Stimulated activated CD4-positive, alpha-beta T cell treated with anti-CD3 and anti-CD28 coated beads, Interleukin-1b, Interleukin-23, amount 100 ng/mL, for 1 hour (primary cell): ENCODE data around the gene NAV2.

ENCODE experiments used
- DNase-seq, 2 donors: peaks; one replicate each; pipeline ENCODE4 v3.0.0-alpha.2; 2020; ENCODE audit warnings: low read depth in 2 of 2

NAV2 gene

DNA sequence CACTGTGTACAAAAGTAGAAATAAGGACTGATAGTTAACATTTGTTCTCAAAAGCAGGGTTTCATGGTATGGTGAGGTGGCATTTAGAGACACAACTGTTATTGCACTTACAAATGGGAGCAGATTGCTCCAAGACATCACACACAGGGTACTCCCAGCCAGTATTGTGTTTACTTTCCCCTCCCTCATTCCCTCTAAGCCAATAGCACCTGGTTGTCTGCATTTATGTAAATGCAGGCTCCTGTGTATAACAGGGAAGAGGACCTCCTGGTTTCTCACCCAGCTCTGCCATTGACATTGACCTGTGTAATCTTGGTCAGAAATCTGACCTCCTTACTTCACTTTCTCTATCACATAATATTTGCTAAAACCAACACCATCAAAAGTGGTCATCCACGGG, 154.4 kb downstream of the NAV2 start:
- DNase-seq: no peak

DNA sequence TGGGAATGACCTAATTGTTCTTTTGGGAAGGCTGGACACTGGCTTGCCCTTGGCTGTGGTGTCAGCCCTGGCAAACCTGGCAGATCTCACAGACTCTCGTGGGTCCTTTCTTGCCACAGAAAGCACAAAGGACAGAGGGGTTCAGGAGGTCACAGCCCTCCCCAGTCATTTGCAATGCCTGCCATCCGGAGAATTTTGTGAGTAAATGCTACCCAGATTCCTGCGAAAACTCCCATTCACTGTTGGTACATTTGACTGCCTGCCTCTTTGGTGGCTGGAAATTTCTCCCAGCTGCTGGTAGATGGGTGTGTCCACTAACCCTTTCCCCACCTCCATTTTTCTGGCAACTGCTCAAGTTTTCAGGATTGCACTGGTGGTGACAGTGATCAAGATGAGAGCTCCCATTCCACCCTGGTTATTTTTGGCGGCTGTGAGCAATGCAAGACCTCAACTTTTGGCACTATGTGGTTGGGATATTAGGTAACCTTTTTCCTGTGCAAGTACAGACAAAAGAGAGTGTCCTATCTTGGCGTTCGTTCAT, 155.7 kb downstream of the NAV2 start:
- no peak for DNase-seq

DNA sequence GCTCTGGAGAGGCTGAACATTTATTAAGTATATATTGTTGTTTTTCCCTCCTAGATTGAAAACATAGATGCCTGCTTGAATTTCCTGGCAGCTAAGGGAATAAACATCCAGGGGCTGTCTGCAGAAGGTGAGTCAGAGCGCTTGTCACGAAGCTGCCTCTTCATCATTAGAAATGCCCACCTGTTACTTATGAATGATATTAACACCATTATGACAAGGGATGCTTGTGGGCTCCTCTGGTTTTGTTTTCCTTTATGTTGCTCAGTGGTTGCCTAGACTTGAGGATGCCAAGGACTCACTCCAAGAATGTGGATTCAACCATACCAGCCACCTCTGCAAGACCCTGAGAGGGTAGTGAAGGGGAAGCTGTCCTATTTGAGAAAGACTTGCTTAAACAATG, 156.2 kb downstream of the NAV2 start:
- no peak for DNase-seq

DNA sequence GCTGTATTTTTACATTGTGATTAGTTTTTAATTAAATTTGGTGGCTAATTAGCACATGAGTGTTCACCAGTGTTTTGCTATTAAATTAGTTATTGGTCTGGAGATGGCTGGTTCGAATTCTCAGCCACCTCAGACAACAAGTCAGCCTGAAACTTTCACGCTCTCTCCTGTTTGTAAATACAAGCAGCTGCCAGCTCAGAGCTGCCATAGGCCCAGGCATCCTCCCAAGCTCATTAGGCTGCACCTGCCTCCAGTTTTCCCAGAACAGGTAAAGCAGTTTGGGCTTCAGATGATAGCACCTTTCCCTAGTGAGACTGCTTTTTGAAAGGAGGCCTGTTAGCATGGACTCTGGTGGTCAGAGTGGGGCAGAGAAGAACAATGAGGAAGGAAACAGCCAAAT, 156.8 kb downstream of the NAV2 start:
- no peak for DNase-seq

DNA sequence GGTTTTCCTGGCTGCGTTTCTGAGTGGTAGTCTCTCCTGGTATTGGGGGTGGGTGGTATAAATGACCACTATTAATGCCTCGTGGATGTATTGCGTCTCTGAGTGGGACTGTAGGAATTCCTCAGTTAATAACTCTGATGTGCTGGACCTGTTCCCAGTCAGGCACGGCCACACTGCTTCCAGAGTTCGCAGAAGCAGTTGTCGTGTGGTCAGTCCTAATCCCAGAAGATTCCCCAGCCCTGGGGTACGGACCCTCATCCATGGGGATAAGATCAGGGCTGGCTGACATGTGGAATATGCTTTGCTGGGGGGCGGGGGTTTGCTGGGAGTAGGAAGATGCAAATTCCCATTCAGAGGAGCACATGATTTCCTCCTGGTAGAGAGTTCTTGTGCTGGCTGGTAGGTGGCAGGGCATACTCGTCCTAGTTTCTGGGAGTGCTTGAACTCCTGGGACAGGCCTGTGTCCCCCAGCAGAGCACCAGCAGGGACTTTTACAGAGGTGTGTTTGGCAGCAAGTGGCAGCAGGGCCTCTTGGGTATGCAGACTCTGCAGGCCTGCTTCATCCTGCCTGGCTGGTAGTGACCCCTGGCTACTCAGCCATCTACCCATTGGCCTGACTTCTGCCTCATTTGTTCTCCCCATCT, 157.4 kb downstream of the NAV2 start:
- no peak for DNase-seq

GRCh38 chr11:19871531-19871930, 158.9 kb downstream of the NAV2 start:
- DNase-seq: no peak

DNA sequence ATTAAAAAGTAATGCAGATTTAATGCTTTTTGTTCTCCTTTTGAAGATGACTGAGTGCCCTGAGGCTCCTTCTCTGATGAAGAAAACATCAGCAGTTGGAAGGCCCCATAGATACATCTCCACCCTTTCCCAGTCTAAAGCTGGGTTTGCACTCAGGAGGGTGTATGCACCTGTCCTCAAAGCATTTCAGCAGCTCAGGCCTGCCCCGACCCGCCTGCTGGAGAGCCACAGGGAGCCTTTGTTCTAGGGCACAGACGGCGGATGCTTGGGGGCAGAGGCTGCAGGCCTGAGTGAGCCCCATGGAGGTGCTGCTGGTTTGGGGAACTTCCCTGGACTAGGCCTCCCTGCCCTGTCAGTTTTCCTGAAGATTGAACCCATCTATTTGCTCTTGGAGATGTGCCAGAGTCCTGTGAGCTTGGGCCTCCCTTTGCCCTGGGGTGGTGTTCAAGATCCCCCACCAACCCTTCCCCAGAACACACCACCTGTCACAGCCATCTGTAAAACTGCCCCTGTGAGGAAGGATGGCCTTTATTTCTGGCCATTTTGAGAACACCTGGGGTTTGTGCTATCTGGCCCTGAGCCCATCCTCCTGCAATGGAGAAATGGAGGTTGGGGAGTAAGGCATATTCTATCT, 160.0 kb downstream of the NAV2 start:
- DNase-seq: no peak

DNA sequence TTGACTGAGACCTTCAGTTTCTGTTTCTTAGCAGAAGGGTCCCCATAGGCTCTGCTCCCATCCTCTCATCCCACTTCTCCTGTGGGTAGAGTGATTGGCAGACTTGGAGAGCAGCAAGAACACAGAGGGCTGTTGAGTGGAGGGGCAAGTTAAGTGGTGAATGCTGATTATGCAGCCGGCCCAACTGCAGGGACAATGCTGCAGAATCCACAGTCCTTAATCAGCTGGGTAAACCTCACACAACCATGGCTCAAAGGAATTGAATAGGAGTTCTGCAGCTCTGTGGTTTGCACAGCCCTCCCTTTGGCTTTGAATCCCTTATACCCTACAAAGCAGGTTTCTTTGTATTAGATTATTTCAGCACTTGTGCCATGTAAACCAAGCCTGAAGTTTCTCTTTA, 161.1 kb downstream of the NAV2 start:
- no peak for DNase-seq

DNA sequence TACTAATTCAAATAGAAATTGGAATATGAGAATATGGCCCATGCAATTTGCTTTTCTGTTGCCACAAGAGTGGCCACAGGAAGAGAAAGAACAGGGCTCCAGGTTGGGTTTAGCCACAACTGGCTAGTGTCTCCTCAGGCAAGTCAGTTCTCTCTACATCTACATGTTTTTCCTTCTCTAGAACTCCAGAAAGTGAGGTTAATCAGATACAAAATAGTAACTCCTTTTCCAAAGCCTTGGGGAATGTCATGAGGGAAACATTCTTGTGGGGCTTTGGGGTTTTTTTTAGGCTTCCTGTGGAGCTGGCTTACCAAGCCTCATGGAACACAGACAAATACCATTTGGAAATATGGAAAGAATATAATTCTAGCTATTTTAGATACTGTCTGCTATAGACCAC, 161.6 kb downstream of the NAV2 start:
- DNase-seq: no peak

DNA sequence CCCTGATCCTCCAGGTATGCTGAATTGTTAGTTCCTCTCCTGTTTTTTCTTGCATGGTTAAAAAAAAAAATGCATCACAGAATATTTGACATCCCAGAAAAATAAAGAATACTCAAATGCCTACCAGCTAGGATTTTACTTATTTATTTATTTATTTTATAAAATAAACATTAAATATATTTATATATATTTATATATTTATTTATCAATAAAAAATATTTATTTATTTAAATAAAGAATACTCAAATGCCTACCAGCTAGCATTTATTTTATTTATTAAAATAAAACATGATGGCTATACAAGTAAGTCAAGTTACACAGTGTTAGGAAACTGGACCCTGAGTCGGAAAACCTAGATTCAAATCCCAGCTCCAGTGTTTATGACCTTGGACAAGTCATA, 164.1 kb downstream of the NAV2 start:
- no peak for DNase-seq

DNA sequence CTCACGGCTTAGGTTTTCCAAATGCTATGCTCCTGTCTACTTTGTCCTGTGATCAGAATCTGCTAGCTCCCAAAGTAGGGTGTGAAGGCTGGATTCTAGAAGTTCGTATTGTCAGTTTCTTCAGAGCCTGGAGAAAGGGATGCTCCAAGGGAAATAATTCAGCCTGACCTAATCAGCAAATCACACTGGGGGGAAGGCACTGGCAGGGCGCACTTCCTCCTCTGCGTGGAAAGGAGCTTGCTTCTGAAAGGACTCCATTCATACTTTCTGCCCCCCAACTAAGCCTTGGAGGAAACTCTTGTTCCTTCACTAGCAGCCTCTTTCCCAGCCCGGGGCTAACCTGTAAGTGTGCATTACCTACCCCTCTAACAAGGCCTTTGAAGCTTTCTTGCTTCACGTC, 165.9 kb downstream of the NAV2 start:
- no peak for DNase-seq

DNA sequence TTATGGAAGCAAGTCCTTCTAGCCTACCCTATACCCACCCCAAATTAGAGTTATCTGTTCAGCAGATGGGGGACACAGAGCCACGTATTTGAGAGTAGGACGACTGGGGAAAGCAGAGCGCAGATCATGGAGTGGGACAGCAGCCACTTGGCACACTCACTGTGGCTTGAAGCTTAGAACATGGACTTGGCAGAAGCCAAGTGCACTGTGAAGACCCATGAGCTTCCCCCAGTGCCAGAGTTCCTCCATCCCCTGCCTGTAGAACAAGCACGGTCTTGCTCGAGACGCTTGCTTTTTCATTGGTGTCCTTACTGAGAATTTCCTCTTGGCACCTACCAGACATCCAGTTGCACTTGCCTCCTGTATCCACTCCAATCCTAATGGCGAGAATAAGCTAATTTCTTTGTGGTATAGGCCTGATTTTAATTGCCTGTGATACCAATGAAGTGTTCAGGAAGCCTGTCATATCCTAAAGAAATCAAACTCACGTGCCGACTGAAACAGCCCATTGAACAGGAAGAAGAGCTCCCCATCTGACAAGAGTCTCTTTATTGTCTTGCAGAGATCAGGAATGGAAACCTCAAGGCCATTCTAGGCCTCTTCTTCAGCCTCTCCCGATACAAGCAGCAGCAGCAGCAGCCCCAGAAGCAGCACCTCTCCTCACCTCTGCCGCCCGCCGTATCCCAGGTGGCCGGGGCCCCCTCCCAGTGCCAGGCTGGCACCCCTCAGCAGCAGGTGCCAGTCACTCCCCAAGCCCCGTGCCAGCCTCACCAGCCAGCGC, 166.9 kb downstream of the NAV2 start:
- DNase-seq: no peak

GRCh38 chr11:19880088-19880345, 167.4 kb downstream of the NAV2 start:
- DNase-seq: no peak

- DNase-seq: no peak
Observed at GRCh38 chr11:19881177-19881576, 168.5 kb downstream of the NAV2 start.

DNA sequence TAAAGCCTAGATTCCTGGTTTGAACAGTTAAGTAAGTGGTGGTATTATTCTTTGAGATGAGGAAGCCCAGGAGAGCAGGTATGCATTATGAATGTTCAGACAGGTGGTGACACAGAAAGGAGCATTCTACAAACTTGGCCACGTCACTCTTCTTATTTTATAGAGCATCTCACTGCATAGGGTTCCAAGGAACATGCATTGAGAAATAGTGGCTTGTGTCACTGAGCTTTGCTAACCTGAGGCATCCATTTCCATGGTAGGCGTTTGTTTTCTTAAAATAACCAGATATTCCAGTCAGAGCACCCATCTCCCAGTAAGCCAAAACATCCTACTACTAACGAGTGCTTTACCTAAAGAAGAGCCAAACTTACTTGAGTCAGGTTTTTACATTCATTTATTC, 169.7 kb downstream of the NAV2 start:
- DNase-seq: no peak

DNA sequence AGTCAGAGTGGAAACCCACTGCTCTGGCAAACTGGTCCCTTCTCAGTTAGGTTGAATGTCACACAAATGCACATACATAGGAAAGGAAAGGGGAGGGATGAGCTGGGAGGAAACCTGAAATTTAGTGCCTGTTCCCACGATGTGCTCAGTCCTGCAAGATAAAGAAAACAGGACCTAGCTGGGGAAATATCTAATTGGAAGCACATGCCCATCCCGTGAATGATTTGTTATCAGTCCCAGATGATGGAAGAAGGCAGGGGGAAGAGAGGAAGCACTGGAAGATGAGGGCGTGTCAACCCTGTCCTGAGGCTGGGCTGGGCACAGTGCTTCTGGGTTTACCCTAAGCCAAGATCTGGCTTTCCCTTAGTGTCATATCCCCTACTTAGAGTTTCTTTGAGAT, 173.9 kb downstream of the NAV2 start:
- DNase-seq: no peak

DNA sequence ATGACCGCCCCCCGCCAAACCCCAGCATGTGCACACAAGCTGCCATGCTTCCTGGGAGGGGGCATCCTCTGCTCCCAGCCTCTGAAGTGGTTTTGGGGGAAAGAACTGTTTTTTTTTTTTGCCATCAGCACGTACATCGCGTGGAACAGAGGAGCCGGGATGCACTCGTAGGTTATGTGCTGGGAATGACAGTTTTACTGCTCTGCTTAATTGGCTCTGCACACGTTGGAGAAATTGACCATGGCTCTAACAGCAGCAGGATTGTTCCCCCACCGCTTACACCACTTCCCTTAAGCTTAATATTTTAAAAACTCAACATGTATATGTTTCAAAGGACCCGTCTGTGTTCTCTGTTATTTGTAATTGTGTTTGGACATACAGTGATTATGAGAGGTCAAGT, 175.2 kb downstream of the NAV2 start:
- DNase-seq: no peak

- no peak for DNase-seq
Observed at GRCh38 chr11:19889531-19889930, 176.9 kb downstream of the NAV2 start.

DNA sequence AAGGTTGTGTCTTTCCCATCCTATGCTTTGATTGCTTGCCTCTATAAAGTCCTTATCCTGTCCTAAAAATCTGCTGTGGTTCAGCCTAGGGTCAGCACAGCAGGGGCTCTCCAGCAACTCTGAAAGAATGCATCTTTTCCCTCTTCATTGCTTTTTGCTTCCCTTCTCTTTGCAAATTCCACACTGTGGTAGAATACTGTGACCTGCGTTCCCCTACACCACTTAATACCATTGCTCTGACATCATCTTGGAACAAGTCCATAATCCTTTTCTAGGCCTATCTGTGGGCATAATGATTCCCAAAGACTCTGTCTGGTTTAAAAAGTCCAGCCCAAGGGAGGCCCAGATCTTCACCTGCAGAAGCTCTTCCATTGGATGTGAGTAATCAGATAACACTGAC, 177.7 kb downstream of the NAV2 start:
- DNase-seq: no peak

DNA sequence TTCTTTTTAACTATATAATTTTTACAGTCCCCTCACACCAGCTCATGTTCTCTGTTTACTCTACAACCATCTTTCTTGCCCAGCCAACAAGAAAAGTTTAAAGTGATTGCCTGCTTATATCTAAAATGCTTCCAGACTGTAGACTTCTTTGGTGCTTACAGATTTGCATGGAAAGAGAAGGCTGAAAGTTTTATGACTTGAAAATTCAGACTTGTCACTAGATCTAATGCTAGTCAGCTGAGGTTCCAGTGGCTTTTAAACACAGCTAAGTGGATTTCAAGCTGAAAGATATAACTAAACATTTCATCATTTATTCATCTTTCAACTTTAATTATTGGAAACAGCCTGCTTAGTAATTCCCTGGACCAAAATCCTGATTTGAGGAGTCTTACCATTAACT, 178.4 kb downstream of the NAV2 start:
- no peak for DNase-seq

DNA sequence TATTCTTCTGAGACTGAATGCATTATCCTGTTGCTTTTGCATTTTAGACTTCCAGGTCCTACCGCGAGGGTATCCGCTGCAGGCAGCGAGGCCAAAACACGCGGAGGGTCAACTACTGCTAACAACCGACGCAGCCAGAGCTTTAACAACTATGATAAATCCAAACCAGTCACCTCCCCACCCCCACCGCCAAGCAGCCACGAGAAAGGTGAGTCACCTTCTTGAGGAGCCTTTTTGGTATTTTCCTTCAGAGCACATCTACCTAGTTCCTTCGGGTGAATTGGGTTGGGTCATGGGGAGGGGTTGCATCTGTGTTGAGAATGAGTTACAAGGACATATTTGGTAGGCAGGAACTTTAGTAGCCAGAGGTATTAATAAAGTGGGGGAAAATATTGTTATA, 179.8 kb downstream of the NAV2 start:
- DNase-seq: no peak

DNA sequence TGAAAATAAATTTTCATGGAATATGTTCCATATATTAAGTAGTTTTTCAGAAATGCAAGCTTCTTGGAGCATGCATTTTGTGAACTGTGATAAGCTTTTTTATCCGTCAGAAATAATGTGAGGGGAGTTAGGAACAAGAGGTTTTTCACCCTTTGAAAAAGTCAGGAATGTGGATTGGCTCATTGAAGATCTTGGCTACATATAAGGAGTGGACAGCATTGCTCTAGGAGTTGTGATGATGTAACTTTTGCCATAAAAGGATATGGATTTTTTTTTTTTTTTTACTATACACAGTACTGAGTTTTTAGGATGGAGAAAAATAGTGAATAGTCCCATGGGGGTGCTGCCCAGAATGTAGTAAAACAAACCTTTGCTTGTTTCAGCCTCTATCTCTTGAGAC, 180.2 kb downstream of the NAV2 start:
- no peak for DNase-seq

GRCh38 chr11:19894404-19894803, 181.8 kb downstream of the NAV2 start:
- no peak for DNase-seq
